ENCODE data around the gene EOMES.

Gene EOMES

GRCh38 chr3:27729325-27729724, 7.2 kb upstream of the EOMES start:
- TF ChIP-seq EZH2phosphoT487 (IDR thresholded peaks at IDR 0.05; ENCODE audit: low read depth) (no peak), CTCF (IDR thresholded peaks at IDR 0.05; ENCODE audit: low read depth, low read length) (no peak)
- no peak overlapping the region for H3K4me3 ChIP-seq (ENCODE audit: low read length)
- H3K79me2 ChIP-seq (ENCODE audit: low read length): no peaks in the 10 kb centered on the region
- H4K20me1 ChIP-seq (ENCODE audit: insufficient read depth, low read length): no peaks in the 10 kb centered on the region
- no peaks in the 10 kb centered on the region for H3K9me3 ChIP-seq (ENCODE audit: insufficient read depth, low read length)
- H3K27me3 ChIP-seq (ENCODE audit: low read depth, low read length): peaks cover 5% of the 10 kb centered on the region; the same call in 1 of the 2 replicates
- no peaks in the 10 kb centered on the region for H3K4me1 ChIP-seq (ENCODE audit: low read length)
- no peak overlapping the region for H3K27ac ChIP-seq (ENCODE audit: low read length)
- H2AFZ ChIP-seq (ENCODE audit: low read depth, low read length): no peak overlapping the region
- H3K36me3 ChIP-seq (replicated peaks; ENCODE audit: low read depth, low read length): no peaks in the 10 kb centered on the region
- no peak overlapping the region for H3K9ac ChIP-seq (ENCODE audit: low read length)
- no peak overlapping the region for H3K4me2 ChIP-seq (ENCODE audit: low read length)

- no peaks in the 10 kb centered on the region for H3K9me3 ChIP-seq (ENCODE audit: insufficient read depth, low read length)
- no peak for TF ChIP-seq EZH2phosphoT487 (IDR thresholded peaks at IDR 0.05; ENCODE audit: low read depth)
- no peak for TF ChIP-seq CTCF (IDR thresholded peaks at IDR 0.05; ENCODE audit: low read depth, low read length)
- no peak overlapping the region for H3K9ac ChIP-seq (ENCODE audit: low read length)
- no peaks in the 10 kb centered on the region for H3K36me3 ChIP-seq (replicated peaks; ENCODE audit: low read depth, low read length)
- no peak overlapping the region for H3K4me2 ChIP-seq (ENCODE audit: low read length)
- no peak overlapping the region for H2AFZ ChIP-seq (ENCODE audit: low read depth, low read length)
- H3K4me1 ChIP-seq (ENCODE audit: low read length): no peaks in the 10 kb centered on the region
- no peaks in the 10 kb centered on the region for H3K79me2 ChIP-seq (ENCODE audit: low read length)
- H3K4me3 ChIP-seq (ENCODE audit: low read length): no peak overlapping the region
- H3K27me3 ChIP-seq (ENCODE audit: low read depth, low read length): peaks cover 5% of the 10 kb centered on the region; the same call in 1 of the 2 replicates
- H3K27ac ChIP-seq (ENCODE audit: low read length): no peak overlapping the region
- H4K20me1 ChIP-seq (ENCODE audit: insufficient read depth, low read length): no peaks in the 10 kb centered on the region
These were observed 6.3 kb upstream of the EOMES start for GRCh38 chr3:27728195-27729087.

- Histone ChIP-seq H3K9me3 (ENCODE audit: insufficient read depth, low read length) (no peaks in the 10 kb centered on the region), H3K27me3 (ENCODE audit: low read depth, low read length) (peaks cover 5% of the 10 kb centered on the region; the same call in 1 of the 2 replicates), H3K79me2 (ENCODE audit: low read length) (no peaks in the 10 kb centered on the region), H3K27ac (ENCODE audit: low read length) (no peak overlapping the region), H2AFZ (ENCODE audit: low read depth, low read length) (no peak overlapping the region; the same call in 1 of the 2 replicates), H4K20me1 (ENCODE audit: insufficient read depth, low read length) (no peaks in the 10 kb centered on the region), H3K4me3 (ENCODE audit: low read length) (no peak overlapping the region), H3K4me1 (ENCODE audit: low read length) (no peaks in the 10 kb centered on the region), H3K4me2 (ENCODE audit: low read length) (no peak overlapping the region), H3K9ac (ENCODE audit: low read length) (no peak overlapping the region), H3K36me3 (replicated peaks; ENCODE audit: low read depth, low read length) (no peaks in the 10 kb centered on the region)
- TF ChIP-seq EZH2phosphoT487 (IDR thresholded peaks at IDR 0.05; ENCODE audit: low read depth): no peak
- no peak for TF ChIP-seq CTCF (IDR thresholded peaks at IDR 0.05; ENCODE audit: low read depth, low read length)
These were observed 4.1 kb upstream of the EOMES start for GRCh38 chr3:27726240-27726639.

- Histone ChIP-seq H3K9me3 (ENCODE audit: insufficient read depth, low read length) (no peaks in the 10 kb centered on the region), H3K79me2 (ENCODE audit: low read length) (no peaks in the 10 kb centered on the region), H3K9ac (ENCODE audit: low read length) (no peak overlapping the region), H4K20me1 (ENCODE audit: insufficient read depth, low read length) (no peaks in the 10 kb centered on the region), H3K27ac (ENCODE audit: low read length) (no peak overlapping the region), H2AFZ (ENCODE audit: low read depth, low read length) (no peak overlapping the region), H3K4me3 (ENCODE audit: low read length) (no peak overlapping the region), H3K4me2 (ENCODE audit: low read length) (no peak overlapping the region), H3K4me1 (ENCODE audit: low read length) (peaks cover 4% of the 10 kb centered on the region; the same call in 1 of the 2 replicates), H3K36me3 (replicated peaks; ENCODE audit: low read depth, low read length) (no peaks in the 10 kb centered on the region), H3K27me3 (ENCODE audit: low read depth, low read length) (peaks cover 5% of the 10 kb centered on the region; the same call in 1 of the 2 replicates)
- TF ChIP-seq EZH2phosphoT487 (IDR thresholded peaks at IDR 0.05; ENCODE audit: low read depth): no peak
- TF ChIP-seq CTCF (IDR thresholded peaks at IDR 0.05; ENCODE audit: low read depth, low read length): no peak
These were observed 2.5 kb upstream of the EOMES start for GRCh38 chr3:27724459-27725197.

All from OCI-LY3 (cell line).